HepG2 (cell line): ENCODE results near the gene CAMK4. TPM values are rescaled to one million over a fixed set of nuclear protein-coding genes. Genes with fewer than 3 reads are reported as not detected.

Source experiments
- ATAC-seq: fragments of 200-7000 bp; cut with Tn5 transposase; 3 replicates; pipeline ENCODE4 v1.9.1; 2020; ENCODE audit warnings: mild to moderate bottlenecking, moderate library complexity
- BruUV-seq: library from RNA; stranded (reverse); fragments of 400-500 nt; replicated peaks from 2 replicates; lab custom pipeline; 2021; lab: Mats Ljungman, UMichigan
- CTCF ChIA-PET: fragments of 300-600 bp; formaldehyde crosslinking; extraction: SDS; loops from one replicate; lab custom pipeline; 2021; ENCODE audit warnings: low total read pairs, inconsistent platforms, low intra/inter-chr PET ratio; lab: Yijun Ruan, JAX
- POLR2A ChIA-PET: fragments of 350-600 bp; sonication (Branson Sonifier 250); formaldehyde crosslinking; loops from one replicate; lab custom pipeline; 2020; ENCODE audit warnings: antibody characterized with exemption, inconsistent platforms; lab: Yijun Ruan, JAX
- DNase-seq: peaks from one replicate; pipeline ENCODE4 v3.0.0-alpha.2; 2015; ENCODE audit warnings: low spot score
- FAIRE-seq: peaks from 3 replicates; lab custom pipeline; 2011; peaks lifted over from hg19 to GRCh38; lab: Jason Lieb, UNC
- H2AFZ ChIP-seq: one replicate; pipeline ENCODE4 v1.6.1; 2011; ENCODE audit warnings: low read length, inconsistent platforms
- H3K27ac ChIP-seq: fragments of 300-600 bp; 3 replicates; pipeline ENCODE4 v1.8.0; 2011; ENCODE audit warnings: mixed run types, mild to moderate bottlenecking, mixed read lengths, low read length, inconsistent platforms; ENCODE audit not compliant: insufficient read depth; ENCODE audit errors: extremely low read length
- H3K27me3 ChIP-seq, 2 experiments: fragments of 200-600 bp in 1 of 2; 2 replicates in 1 of 2; 3 replicates in 1 of 2; pipeline versions ENCODE4 v1.6.0 to v1.8.0; 2011; ENCODE audit warnings: low read length in 2 of 2, mild to moderate bottlenecking in 2 of 2, moderate library complexity in 2 of 2, inconsistent platforms in 1 of 2; ENCODE audit not compliant: insufficient read depth in 2 of 2, control insufficient read depth in 1 of 2
- H3K36me3 ChIP-seq, 2 experiments: fragments of 200-600 bp in 1 of 2; replicated peaks in 1 of 2; 2 replicates in 1 of 2; 3 replicates in 1 of 2; pipeline versions ENCODE4 v1.5.1 to v1.8.0; 2011; ENCODE audit warnings: low read length in 2 of 2, inconsistent platforms in 1 of 2; ENCODE audit not compliant: insufficient read depth in 2 of 2, control insufficient read depth in 1 of 2
- H3K4me1 ChIP-seq: 2 replicates; pipeline ENCODE4 v1.5.1; 2012; ENCODE audit warnings: low read length, inconsistent platforms; ENCODE audit not compliant: insufficient read depth
- H3K4me2 ChIP-seq: 2 replicates; pipeline ENCODE4 v1.6.0; 2011; ENCODE audit warnings: low read depth, low read length, inconsistent platforms
- H3K4me3 ChIP-seq, 3 experiments: fragments of 200-600 bp in 1 of 3; sonication (generic), shearing (Covaris generic) in 1 of 3; replicated peaks in 1 of 3; 2 replicates each; pipeline ENCODE4 v1.5.1; 2011 to 2016; ENCODE audit warnings: low read length in 3 of 3, inconsistent platforms in 2 of 3, low read depth in 2 of 3, mild to moderate bottlenecking in 2 of 3, control low read depth in 1 of 3, mixed read lengths in 1 of 3; ENCODE audit not compliant: insufficient read depth in 1 of 3
- H3K79me2 ChIP-seq: one replicate; pipeline ENCODE4 v1.6.1; 2011; ENCODE audit warnings: low read length, inconsistent platforms; ENCODE audit not compliant: insufficient read depth
- H3K9ac ChIP-seq: 2 replicates; pipeline ENCODE4 v1.6.0; 2011; ENCODE audit warnings: mild to moderate bottlenecking, low read depth, low read length, inconsistent platforms; ENCODE audit not compliant: insufficient read depth
- H3K9me3 ChIP-seq: 2 replicates; pipeline ENCODE4 v1.5.1; 2012; ENCODE audit warnings: mild to moderate bottlenecking, low read length
- H4K20me1 ChIP-seq: 2 replicates; pipeline ENCODE4 v1.6.0; 2011; ENCODE audit warnings: inconsistent platforms, mild to moderate bottlenecking, low read length, moderate library complexity; ENCODE audit not compliant: insufficient read depth
- ARNT ChIP-seq: fragments of 450-650 bp; IDR thresholded peaks from 2 replicates; pipeline ENCODE4 v1.6.1; 2017
- ATF1 ChIP-seq: IDR thresholded peaks from 2 replicates; pipeline ENCODE4 v1.6.1; 2016; ENCODE audit warnings: mild to moderate bottlenecking, control low read depth
- GTF3A ChIP-seq: sonication (generic); formaldehyde crosslinking; conservative IDR thresholded peaks from 2 replicates; pipeline ENCODE4 v1.4.0; 2020; ENCODE audit warnings: mild to moderate bottlenecking, missing genetic modification reagents
- MXD3 ChIP-seq: IDR thresholded peaks from 2 replicates; pipeline ENCODE4 v1.6.1; 2016; ENCODE audit warnings: mild to moderate bottlenecking, missing biosample characterization, missing genetic modification reagents
- NR2F1 ChIP-seq, 2 experiments: fragments of 450-650 bp in 1 of 2; formaldehyde crosslinking in 1 of 2; IDR thresholded peaks; 2 replicates each; pipeline versions ENCODE4 v1.5.0 to v1.6.1; 2016 to 2020; ENCODE audit warnings: mild to moderate bottlenecking in 1 of 2, missing compliant biosample characterization in 1 of 2, missing genetic modification reagents in 1 of 2, moderate library complexity in 1 of 2
- RFX1 ChIP-seq: fragments of 450-650 bp; IDR thresholded peaks from 2 replicates; pipeline ENCODE4 v1.6.1; 2017
- ZBTB21 ChIP-seq: sonication (generic); formaldehyde crosslinking; IDR thresholded peaks from 2 replicates; pipeline ENCODE4 v1.4.0; 2020; ENCODE audit warnings: missing genetic modification reagents
- ZNF33B ChIP-seq: sonication (generic); formaldehyde crosslinking; IDR thresholded peaks from 2 replicates; pipeline ENCODE4 v1.5.1; 2020; ENCODE audit warnings: mild to moderate bottlenecking, missing genetic modification reagents
- ZNF572 ChIP-seq: sonication (generic); formaldehyde crosslinking; IDR thresholded peaks from 2 replicates; pipeline ENCODE4 v1.5.1; 2020; ENCODE audit warnings: mild to moderate bottlenecking, missing genetic modification reagents
- ZNF704 ChIP-seq: sonication (generic); formaldehyde crosslinking; IDR thresholded peaks from 2 replicates; pipeline ENCODE4 v1.8.1; 2023; ENCODE audit warnings: mild to moderate bottlenecking, inconsistent platforms, moderate library complexity, missing genetic modification reagents, borderline replicate concordance
- ZNF788 ChIP-seq: sonication (generic); formaldehyde crosslinking; IDR thresholded peaks from 2 replicates; pipeline ENCODE4 v1.5.0; 2020; ENCODE audit warnings: mild to moderate bottlenecking, missing genetic modification reagents, borderline replicate concordance
- in situ Hi-C: cut with HindIII; loops from 2 replicates; pipeline ENCODE4 v1.10.0; 2017; ENCODE audit warnings: low pct_unique_long_range_greater_than_20kb; ENCODE audit not compliant: extremely low pct_ligation_motif_present
- intact Hi-C: fragments of 100-400 bp; cut with micrococcal nuclease; formaldehyde crosslinking; loops from one replicate; pipeline ENCODE4 v1.10.0; 2022; ENCODE audit not compliant: unreplicated experiment
- polyA plus RNA-seq, 8 experiments: library from polyadenylated mRNA; depleted of rRNA in 3 of 8; stranded (reverse) in 7 of 8; unstranded in 1 of 8; fragments of >200 nt; fragmentation: Illumina TruSeq in 4 of 8; extraction: Trizol in 4 of 8; gene quantifications; 2 replicates each; pipeline versions ENCODE4 v1.2.1 to v1.2.3, GENCODE V29; 2011 to 2016; ENCODE audit warnings: low read depth in 4 of 8, missing spikeins in 1 of 8, mixed read lengths in 1 of 8; ENCODE audit not compliant: insufficient read depth in 1 of 8
- total RNA-seq, 5 experiments: library from RNA; depleted of rRNA; stranded (reverse); fragments of >200 nt; fragmentation: Illumina TruSeq; extraction: Trizol; gene quantifications; 2 replicates each; pipeline ENCODE4 v1.2.3, GENCODE V29; 2016; ENCODE audit warnings: low read depth in 1 of 5
- TF ChIP-seq, protein P1 (sequence below): sonication (generic); formaldehyde crosslinking; IDR thresholded peaks from 2 replicates; pipeline ENCODE4 v1.8.1; 2023; ENCODE audit warnings: mild to moderate bottlenecking, missing genetic modification reagents
- TF ChIP-seq, protein P2 (sequence below): sonication (generic); formaldehyde crosslinking; conservative IDR thresholded peaks from 2 replicates; pipeline ENCODE4 v1.4.0; 2020; ENCODE audit warnings: missing genetic modification reagents
- TF ChIP-seq, protein P3 (sequence below): IDR thresholded peaks from 2 replicates; pipeline ENCODE4 v1.6.1; 2016; ENCODE audit warnings: missing genetic modification reagents, missing compliant biosample characterization
- TF ChIP-seq, protein P4 (sequence below): sonication (generic); formaldehyde crosslinking; IDR thresholded peaks from 2 replicates; pipeline ENCODE4 v1.4.0; 2020; ENCODE audit warnings: missing genetic modification reagents; ENCODE audit errors: not compliant biosample characterization

Gene CAMK4
- total and polyA plus RNA-seq, 2 of the 13 experiments (the other 11 are each of a cell fraction or from before 2014, with no cell fraction given): not detected

DNA sequence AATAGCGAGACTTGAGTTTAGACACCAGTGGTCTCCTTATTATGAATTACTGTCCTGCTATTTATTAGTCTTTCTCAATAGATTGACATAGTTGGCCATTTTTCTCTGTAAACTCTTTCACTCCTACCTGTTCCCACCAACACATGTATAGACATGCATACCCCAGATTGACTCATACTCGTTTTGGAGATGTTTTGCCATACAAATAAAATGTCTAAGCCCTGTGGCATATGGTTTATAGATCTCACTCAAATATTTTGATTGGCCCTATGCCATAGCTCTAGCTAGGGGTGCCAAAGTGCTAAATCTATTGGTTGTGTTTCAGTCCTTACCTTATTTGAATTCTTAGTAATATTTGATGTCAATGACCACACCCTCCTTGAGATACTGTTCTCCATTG, 42.3 kb downstream of the CAMK4 start (continued):
- TF ChIP-seq, protein P1, sequence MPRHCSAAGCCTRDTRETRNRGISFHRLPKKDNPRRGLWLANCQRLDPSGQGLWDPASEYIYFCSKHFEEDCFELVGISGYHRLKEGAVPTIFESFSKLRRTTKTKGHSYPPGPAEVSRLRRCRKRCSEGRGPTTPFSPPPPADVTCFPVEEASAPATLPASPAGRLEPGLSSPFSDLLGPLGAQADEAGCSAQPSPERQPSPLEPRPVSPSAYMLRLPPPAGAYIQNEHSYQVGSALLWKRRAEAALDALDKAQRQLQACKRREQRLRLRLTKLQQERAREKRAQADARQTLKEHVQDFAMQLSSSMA (CRISPR knock-in tag): no peak
- no peak for TF ChIP-seq ZNF33B
- no peak for TF ChIP-seq ATF1

DNA sequence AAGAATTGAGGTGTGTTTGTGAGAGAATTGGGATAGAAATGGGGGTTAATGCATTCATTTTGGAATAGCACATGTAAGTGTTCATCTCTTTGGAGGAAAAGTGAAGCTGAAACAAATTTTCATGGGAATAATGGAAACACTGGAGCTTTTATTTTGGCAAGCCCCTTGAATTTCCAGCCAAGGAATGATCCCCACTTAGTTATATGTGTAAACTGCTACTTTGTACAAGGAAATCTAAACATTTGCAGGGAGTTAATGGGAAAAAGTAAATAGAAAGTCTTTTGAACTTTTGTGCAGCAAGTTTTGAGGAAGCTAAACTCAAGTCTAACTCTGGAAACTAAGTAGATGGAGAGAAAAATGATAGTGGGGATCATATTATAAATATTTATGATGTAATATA, 44.1 kb downstream of the CAMK4 start:
- no peak overlapping the region for H3K4me2 ChIP-seq
- H4K20me1 ChIP-seq: no peaks in the 10 kb centered on the region
- H2AFZ ChIP-seq: no peak overlapping the region
- in situ Hi-C loops: no loop called here
- FAIRE-seq (no peak), DNase-seq (no peak), ATAC-seq (no peak)
- H3K27ac ChIP-seq: no peak overlapping the region
- H3K4me3 ChIP-seq: no peak overlapping the region
- ChIA-PET POLR2A (no interaction called here), CTCF (no interaction called here)
- no peaks in the 10 kb centered on the region for H3K27me3 ChIP-seq
- intact Hi-C loops: no loop called here
- no peaks in the 10 kb centered on the region for H3K36me3 ChIP-seq
- H3K79me2 ChIP-seq: no peaks in the 10 kb centered on the region
- H3K9ac ChIP-seq: no peak overlapping the region
- H3K9me3 ChIP-seq: no peaks in the 10 kb centered on the region
- no peaks in the 10 kb centered on the region for H3K4me1 ChIP-seq
- BruUV-seq: no TSS peak
- TF ChIP-seq, protein P2, sequence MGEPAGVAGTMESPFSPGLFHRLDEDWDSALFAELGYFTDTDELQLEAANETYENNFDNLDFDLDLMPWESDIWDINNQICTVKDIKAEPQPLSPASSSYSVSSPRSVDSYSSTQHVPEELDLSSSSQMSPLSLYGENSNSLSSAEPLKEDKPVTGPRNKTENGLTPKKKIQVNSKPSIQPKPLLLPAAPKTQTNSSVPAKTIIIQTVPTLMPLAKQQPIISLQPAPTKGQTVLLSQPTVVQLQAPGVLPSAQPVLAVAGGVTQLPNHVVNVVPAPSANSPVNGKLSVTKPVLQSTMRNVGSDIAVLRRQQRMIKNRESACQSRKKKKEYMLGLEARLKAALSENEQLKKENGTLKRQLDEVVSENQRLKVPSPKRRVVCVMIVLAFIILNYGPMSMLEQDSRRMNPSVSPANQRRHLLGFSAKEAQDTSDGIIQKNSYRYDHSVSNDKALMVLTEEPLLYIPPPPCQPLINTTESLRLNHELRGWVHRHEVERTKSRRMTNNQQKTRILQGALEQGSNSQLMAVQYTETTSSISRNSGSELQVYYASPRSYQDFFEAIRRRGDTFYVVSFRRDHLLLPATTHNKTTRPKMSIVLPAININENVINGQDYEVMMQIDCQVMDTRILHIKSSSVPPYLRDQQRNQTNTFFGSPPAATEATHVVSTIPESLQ (CRISPR knock-in tag): no peak
- TF ChIP-seq GTF3A (no peak), MXD3 (CRISPR knock-in tag) (no peak), ZBTB21 (CRISPR knock-in tag) (no peak), ARNT (no peak), ZNF572 (CRISPR knock-in tag) (no peak), ZNF788 (CRISPR knock-in tag) (no peak), ZNF704 (CRISPR knock-in tag) (no peak), NR2F1 (CRISPR knock-in tag; IDR thresholded peaks at IDR 0.05) (no peak), RFX1 (no peak)
- TF ChIP-seq, protein P3, sequence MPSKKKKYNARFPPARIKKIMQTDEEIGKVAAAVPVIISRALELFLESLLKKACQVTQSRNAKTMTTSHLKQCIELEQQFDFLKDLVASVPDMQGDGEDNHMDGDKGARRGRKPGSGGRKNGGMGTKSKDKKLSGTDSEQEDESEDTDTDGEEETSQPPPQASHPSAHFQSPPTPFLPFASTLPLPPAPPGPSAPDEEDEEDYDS (CRISPR knock-in tag): no peak
- TF ChIP-seq, protein P4, sequence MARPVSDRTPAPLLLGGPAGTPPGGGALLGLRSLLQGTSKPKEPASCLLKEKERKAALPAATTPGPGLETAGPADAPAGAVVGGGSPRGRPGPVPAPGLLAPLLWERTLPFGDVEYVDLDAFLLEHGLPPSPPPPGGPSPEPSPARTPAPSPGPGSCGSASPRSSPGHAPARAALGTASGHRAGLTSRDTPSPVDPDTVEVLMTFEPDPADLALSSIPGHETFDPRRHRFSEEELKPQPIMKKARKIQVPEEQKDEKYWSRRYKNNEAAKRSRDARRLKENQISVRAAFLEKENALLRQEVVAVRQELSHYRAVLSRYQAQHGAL (CRISPR knock-in tag): no peak
